Esophagus squamous epithelium (tissue), 5 donors: Measurements from ENCODE around the gene MAP3K8. TPM values are rescaled to one million over a fixed set of nuclear protein-coding genes. Genes with fewer than 3 reads are reported as not detected.

ENCODE experiments used
- DNase-seq: peaks from one replicate; lab custom pipeline; 2025; lab: John Stamatoyannopoulos, UW
- H3K27ac ChIP-seq, 4 donors: fragments of 200-600 bp; sonication (generic); one replicate each; pipeline ENCODE4 v1.5.1; 2016 to 2019; ENCODE audit warnings: mild to moderate bottlenecking in 1 of 4
- H3K27me3 ChIP-seq, 4 donors: fragments of 200-600 bp; sonication (generic); 1 replicate in 3 of 4; 2 replicates in 1 of 4; pipeline versions ENCODE4 v1.5.1 to v1.6.0; 2017 to 2021; ENCODE audit warnings: antibody characterized with exemption in 1 of 4
- H3K36me3 ChIP-seq, 3 donors: fragments of 200-600 bp; sonication (generic); one replicate each; pipeline ENCODE4 v1.5.1; 2016 to 2019
- H3K4me1 ChIP-seq, 3 donors: fragments of 200-600 bp; sonication (generic); one replicate each; pipeline ENCODE4 v1.5.1; 2017 to 2019
- H3K4me3 ChIP-seq, 4 donors: fragments of 200-600 bp; sonication (generic); 1 replicate in 3 of 4; 2 replicates in 1 of 4; pipeline ENCODE4 v1.5.1; 2016 to 2019; ENCODE audit warnings: mild to moderate bottlenecking in 2 of 4, moderate library complexity in 1 of 4
- H3K9me3 ChIP-seq, 3 donors: fragments of 200-600 bp; sonication (generic); one replicate each; pipeline ENCODE4 v1.5.1; 2016 to 2019
- POLR2A ChIP-seq, 4 donors: fragments of 450-650 bp; IDR thresholded peaks; one replicate each; pipeline ENCODE4 v1.6.1; 2017; ENCODE audit warnings: antibody characterized with exemption in 4 of 4, mild to moderate bottlenecking in 4 of 4, moderate library complexity in 3 of 4
- WGBS, 2 donors: methylation state at CpG; one replicate each; pipeline ENCODE4 v1.1.5; 2018; 5-methylcytosine and 5-hydroxymethylcytosine counted together
- intact Hi-C: fragments of 100-400 bp; cut with DNase I; formaldehyde crosslinking; loops from one replicate; pipeline ENCODE4 v1.15.0; 2022
- total RNA-seq, 4 donors: library from RNA; depleted of rRNA; stranded (reverse); fragments of >200 nt; gene quantifications; one replicate each; pipeline ENCODE4 v1.1.0, GENCODE V29; 2016
- TF ChIP-seq, protein P1 (sequence below), 6 experiments: fragments of 450-650 bp in 4 of 6; fragments of 200-600 bp in 2 of 6; sonication (generic) in 2 of 6; IDR thresholded peaks; one replicate each; pipeline ENCODE4 v1.5.1; 2016 to 2019; ENCODE audit warnings: antibody characterized with exemption in 6 of 6, mild to moderate bottlenecking in 4 of 6, moderate library complexity in 4 of 6
- donor health status: DM: yes; HTN: yes; CAD: no.

The MAP3K8 gene
- total RNA-seq = 10 to 100 TPM in 3 of 4 donors, 1 to 10 TPM in 1; 9.4 to 20.6 (median 17.9) TPM

DNA sequence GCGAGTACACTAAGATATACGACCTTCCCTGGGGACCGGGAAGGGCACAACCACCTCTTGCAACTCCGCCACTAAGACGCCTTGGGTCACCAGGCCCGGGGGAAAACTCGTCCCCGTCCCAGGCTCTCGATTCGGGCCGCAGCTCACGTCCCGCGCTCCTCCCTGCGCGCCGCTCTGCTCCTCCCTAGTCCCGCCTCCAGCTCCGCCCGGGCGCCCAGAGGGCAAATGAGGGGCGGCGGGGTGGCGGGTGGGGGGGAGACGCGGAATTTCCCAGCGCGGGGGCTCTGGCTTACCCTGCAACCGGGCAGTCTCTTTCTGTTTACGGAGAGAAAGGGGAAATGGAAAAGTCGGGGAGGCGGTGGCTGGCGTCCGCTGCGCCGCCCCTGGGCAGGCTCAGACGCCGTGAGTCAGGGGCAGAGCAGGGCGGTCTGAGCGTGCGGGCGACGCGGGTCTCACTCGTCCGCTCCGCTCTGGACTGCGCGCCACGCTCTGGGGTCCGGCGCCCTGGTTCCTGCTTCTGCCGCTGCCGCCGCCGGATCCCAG, at the start of gene MAP3K8:
TSS of gene MAP3K8 (plus strand) at position 455 of the 543 bp plus-strand sequence. CDS start 4,755 bp downstream, outside the sequence.
- Histone ChIP-seq H3K4me3 (peak within 1 kb of the TSS; percentile 76 to 96 (median 90)), H3K27me3 (no peaks in the 10 kb centered on the region), H3K27ac (peak within 1 kb of the TSS; percentile 98 to 100 (median 99)), H3K36me3 (peaks cover 0 to 5% (median 0%) of the 10 kb centered on the region in 3 donors), H3K9me3 (no peaks in the 10 kb centered on the region), H3K4me1 (peaks cover 26 to 66% (median 34%) of the 10 kb centered on the region in 3 donors)
- 0% methylated on average over 11 of the region's 56 CpGs; no CpG with 5 or more reads in 1 of the 2 donors for WGBS, 2 donors
- DNase-seq = peak; percentile 64
- intact Hi-C loops = no loop called here
- TF ChIP-seq, protein P1, sequence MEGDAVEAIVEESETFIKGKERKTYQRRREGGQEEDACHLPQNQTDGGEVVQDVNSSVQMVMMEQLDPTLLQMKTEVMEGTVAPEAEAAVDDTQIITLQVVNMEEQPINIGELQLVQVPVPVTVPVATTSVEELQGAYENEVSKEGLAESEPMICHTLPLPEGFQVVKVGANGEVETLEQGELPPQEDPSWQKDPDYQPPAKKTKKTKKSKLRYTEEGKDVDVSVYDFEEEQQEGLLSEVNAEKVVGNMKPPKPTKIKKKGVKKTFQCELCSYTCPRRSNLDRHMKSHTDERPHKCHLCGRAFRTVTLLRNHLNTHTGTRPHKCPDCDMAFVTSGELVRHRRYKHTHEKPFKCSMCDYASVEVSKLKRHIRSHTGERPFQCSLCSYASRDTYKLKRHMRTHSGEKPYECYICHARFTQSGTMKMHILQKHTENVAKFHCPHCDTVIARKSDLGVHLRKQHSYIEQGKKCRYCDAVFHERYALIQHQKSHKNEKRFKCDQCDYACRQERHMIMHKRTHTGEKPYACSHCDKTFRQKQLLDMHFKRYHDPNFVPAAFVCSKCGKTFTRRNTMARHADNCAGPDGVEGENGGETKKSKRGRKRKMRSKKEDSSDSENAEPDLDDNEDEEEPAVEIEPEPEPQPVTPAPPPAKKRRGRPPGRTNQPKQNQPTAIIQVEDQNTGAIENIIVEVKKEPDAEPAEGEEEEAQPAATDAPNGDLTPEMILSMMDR (IDR thresholded peaks at IDR 0.05) = no peak
- peak in 3 of 4 donors; percentile 37 to 91 (median 69) for TF ChIP-seq POLR2A (IDR thresholded peaks at IDR 0.05)

DNA sequence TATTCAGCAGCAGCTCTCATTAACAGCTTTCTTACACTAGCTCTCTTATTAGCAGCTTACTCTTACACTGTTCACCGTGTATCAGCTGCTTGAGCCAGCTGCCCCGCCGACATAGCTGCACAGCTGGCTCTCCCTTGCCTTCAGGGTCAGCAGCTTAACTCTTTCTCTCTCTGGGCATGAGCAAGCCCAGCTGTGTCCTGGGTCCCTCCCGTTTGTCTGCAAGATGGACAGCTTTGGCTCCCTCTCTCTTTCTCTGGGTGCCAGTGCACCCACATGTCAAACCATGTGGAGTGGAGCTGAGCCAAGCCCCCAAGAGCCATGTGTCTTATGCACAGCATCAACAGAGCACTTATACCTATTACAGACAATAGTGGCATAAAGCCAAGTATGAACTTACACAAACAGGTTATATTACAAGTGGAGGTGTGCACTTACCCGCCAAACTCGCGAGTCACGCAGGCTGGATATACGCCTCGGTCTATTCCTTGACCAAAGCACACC, 49.2 kb upstream of the MAP3K8 start:
- intact Hi-C loops = no loop called here
- H3K4me1 ChIP-seq = peaks cover 0 to 11% (median 0%) of the 10 kb centered on the region in 3 donors
- H3K27ac ChIP-seq = no peak overlapping the region
- H3K27me3 ChIP-seq = no peaks in the 10 kb centered on the region
- no peak overlapping the region for H3K4me3 ChIP-seq
- WGBS, 2 donors = 37 to 45% methylated on average over 9 to 10 of the region's 10 CpGs
- no peaks in the 10 kb centered on the region for H3K9me3 ChIP-seq
- no peak for DNase-seq
- no peaks in the 10 kb centered on the region for H3K36me3 ChIP-seq
- TF ChIP-seq, protein P1 (IDR thresholded peaks at IDR 0.05) = peak in 5 of 6 experiments; percentile 11 to 68 (median 47)
- TF ChIP-seq POLR2A (IDR thresholded peaks at IDR 0.05) = no peak

DNA sequence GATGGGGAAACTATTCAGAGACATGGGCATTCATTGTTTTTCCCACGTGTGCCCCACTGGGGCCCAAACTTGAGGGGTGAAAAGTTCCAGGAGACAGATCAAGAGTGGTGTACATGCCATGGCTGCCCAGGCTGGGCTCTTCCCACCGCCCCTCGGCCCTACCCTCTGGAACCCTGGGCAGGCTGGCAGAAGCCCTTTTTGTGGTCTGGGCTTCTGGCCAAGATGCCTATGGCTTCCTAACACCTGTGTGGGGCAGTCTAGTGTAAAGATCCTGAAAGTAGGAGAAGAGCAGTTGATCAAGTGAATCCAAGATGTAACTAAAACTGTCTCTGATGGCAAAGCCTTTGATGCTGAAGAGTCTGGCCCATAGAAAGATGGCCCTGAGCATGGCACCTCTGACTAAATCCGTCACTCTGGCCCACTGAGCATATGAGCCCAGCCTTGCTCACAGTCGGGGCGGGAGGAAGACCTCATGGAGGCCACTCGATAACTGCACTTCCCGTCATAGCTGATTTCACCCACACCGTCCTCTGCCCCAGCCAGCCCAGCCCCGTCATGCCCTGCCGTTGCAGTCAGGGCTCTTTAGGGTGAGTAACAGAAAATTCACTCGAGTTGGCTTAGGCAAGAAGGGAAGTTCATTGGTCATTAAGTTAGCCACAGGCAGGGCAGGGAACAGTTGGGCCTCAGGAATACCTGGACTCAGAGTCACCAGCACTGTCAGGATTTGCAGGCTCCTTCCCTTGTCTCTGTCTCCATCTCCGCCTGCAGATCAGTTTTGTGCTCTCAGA, 47.0 kb upstream of the MAP3K8 start:
- intact Hi-C loops = no loop called here
- WGBS, 2 donors = 62 to 90% methylated on average over 2 to 3 of the region's 13 CpGs

DNA sequence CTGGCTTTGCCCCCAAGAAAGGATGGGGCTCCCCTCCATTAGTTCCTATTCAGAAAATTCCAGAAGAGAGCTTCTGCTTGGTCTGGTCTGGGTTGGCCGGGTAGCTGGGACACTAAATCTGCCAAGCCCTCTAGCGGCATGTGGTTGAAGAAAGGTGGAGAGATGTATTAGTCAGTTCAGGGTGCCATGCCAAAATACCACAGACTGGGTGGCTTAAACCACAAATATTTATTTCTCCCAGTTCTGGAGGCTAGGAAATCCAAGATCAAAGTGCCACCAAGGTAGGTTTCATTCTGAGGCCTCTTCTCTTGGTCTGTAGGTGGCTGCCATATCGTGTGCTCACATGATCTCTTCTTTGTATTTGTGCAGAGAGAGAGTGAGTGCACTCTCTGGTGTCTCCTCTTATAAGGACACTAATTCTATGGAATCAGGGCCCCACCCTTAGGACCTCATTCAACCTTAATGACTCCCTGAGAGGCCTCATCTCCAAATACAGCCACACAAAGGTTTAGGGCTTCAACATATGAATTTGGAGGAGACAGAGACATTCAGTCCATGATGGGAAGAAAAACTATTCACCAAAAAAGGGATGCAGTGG, 46.2 kb upstream of the MAP3K8 start:
- H3K27me3 ChIP-seq = peaks cover 0 to 2% (median 0%) of the 10 kb centered on the region in 4 donors
- peaks cover 0 to 16% (median 2%) of the 10 kb centered on the region in 3 donors for H3K4me1 ChIP-seq
- H3K4me3 ChIP-seq = no peak overlapping the region
- no peaks in the 10 kb centered on the region for H3K9me3 ChIP-seq
- H3K36me3 ChIP-seq = no peaks in the 10 kb centered on the region
- TF ChIP-seq, protein P1 (IDR thresholded peaks at IDR 0.05) = peak in 1 of 6 experiments; percentile 35
- TF ChIP-seq POLR2A (IDR thresholded peaks at IDR 0.05) = no peak
- WGBS, 2 donors = 50 to 67% methylated on average over 3 of the region's 3 CpGs
- DNase-seq = no peak
- no peak overlapping the region for H3K27ac ChIP-seq
- intact Hi-C loops = no loop called here

More for the DNA sequence above, 47.0 kb upstream of the MAP3K8 start:
- Histone ChIP-seq H3K27me3 (no peaks in the 10 kb centered on the region), H3K36me3 (no peaks in the 10 kb centered on the region), H3K27ac (no peak overlapping the region), H3K4me1 (peaks cover 0 to 11% (median 0%) of the 10 kb centered on the region in 3 donors), H3K4me3 (no peak overlapping the region), H3K9me3 (no peaks in the 10 kb centered on the region)
- TF ChIP-seq POLR2A (IDR thresholded peaks at IDR 0.05) = no peak
- TF ChIP-seq, protein P1 (IDR thresholded peaks at IDR 0.05) = no peak
- no peak for DNase-seq
